Measurements from ENCODE around the gene TP53I13.
A peak's percentile ranks its signal among the peaks of the same experiment; 100 is the strongest.

DNA sequence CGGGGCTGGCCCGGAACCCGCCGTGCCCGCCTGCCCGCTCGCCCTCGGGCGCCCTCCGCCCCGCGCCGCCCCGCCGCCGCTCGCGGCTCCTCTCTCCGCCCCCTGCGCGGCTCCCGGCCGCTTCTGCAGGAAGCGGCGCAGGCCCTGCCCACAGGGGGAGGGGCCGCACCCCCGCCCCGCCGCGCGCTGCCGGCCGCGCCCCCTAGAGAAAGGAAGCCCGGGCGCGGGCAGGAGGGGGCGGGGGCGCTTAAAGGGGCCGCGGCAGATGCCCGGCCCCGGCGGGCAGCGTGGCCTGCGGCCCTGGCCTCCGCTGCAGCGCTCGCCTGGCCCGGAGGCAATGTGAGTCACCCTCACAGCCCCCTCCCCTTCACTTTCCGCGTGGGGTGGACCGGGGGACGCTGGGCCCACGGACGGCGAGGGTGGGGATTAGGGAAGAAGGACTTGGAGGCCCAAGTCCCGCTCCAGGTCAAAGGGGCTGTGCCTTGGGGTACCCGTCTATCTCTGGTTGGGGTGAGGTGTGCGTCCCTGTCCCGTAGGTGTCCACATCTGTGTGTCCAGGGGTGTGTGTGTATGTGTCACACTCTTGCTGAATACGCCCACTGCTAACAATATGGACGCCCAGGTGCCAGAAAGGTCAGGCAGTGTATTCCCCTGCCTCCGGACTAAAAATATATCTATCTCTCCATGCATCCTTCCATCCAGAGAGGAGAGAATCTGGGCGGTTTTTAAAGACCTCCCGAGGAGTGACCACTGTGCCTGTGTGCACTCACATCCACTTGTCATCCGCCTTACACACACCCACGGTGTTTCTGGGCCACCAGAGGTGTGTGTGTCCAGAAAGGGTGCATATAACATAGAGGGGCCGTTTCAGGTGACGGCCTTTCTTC is 21.3 kb downstream of the TP53I13 start, which contains the start of gene GIT1:
- TF ChIP-seq, protein P1, sequence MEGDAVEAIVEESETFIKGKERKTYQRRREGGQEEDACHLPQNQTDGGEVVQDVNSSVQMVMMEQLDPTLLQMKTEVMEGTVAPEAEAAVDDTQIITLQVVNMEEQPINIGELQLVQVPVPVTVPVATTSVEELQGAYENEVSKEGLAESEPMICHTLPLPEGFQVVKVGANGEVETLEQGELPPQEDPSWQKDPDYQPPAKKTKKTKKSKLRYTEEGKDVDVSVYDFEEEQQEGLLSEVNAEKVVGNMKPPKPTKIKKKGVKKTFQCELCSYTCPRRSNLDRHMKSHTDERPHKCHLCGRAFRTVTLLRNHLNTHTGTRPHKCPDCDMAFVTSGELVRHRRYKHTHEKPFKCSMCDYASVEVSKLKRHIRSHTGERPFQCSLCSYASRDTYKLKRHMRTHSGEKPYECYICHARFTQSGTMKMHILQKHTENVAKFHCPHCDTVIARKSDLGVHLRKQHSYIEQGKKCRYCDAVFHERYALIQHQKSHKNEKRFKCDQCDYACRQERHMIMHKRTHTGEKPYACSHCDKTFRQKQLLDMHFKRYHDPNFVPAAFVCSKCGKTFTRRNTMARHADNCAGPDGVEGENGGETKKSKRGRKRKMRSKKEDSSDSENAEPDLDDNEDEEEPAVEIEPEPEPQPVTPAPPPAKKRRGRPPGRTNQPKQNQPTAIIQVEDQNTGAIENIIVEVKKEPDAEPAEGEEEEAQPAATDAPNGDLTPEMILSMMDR (conservative IDR thresholded peaks at IDR 0.05), result no peak
- peak; percentile 25 for TF ChIP-seq ZFX (IDR thresholded peaks at IDR 0.05)

Measured in C4-2B (cell line).